ENCODE results near the gene TSC1. TPM values are rescaled to one million over a fixed set of nuclear protein-coding genes. Genes with fewer than 3 reads are reported as not detected.

The TSC1 gene
- total and polyA plus RNA-seq, 2 experiments from 2014 or later: 19.5 to 47.8 TPM

DNA sequence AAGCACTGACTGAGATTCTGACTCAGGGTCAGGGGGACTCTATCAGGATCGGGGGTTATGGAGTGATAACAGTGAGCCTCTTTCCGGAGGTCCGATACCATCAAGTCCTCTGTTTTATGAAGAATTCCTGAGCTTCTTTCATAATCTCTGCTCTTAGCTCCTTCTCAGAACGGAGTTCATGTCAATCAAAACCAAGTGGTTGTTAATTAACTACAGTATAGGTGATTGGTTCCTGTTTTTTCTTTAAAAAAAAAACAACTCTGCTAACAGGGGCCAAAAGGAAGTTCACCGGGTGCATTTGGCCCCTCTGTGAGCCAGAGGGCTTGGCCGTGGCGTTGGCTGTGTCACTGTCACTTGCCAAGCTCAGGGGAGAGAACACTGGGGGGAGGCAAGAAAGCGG, 38.0 kb upstream of the TSC1 start:
- Histone ChIP-seq H3K79me2 (no peaks in the 10 kb centered on the region), H3K27ac (peak overlapping the region; percentile 17), H3K4me3 (no peak overlapping the region), H3K4me2 (peak overlapping the region; percentile 31), H3K36me3 (replicated peaks; ENCODE audit: insufficient read depth, low read depth) (no peaks in the 10 kb centered on the region), H3K9me3 (ENCODE audit: low read depth) (no peaks in the 10 kb centered on the region), H3K9me2 (replicated peaks; ENCODE audit: insufficient read depth) (no peaks in the 10 kb centered on the region), H2AFZ (no peak overlapping the region), H4K20me1 (ENCODE audit: insufficient read depth, poor library complexity, severe bottlenecking) (no peaks in the 10 kb centered on the region), H3K27me3 (peaks cover 16% of the 10 kb centered on the region), H3K4me1 (ENCODE audit: insufficient read depth) (peaks cover 17% of the 10 kb centered on the region)
- DNase-seq (ENCODE audit: low spot score): no peak
- 74% methylated on average over 8 of the region's 8 CpGs for WGBS (ENCODE audit: low lambda C conversion rate, missing lambda C conversion rate)
- TF ChIP-seq EZH2phosphoT487 (IDR thresholded peaks at IDR 0.05; ENCODE audit: low read depth, severe bottlenecking, unreplicated experiment): no peak
- no peak for TF ChIP-seq CTCF (IDR thresholded peaks at IDR 0.05; ENCODE audit: poor library complexity)
- TF ChIP-seq EZH2 (IDR thresholded peaks at IDR 0.05; ENCODE audit: borderline replicate concordance): no peak

- H3K79me2 ChIP-seq: no peaks in the 10 kb centered on the region
- TF ChIP-seq CTCF (IDR thresholded peaks at IDR 0.05; ENCODE audit: poor library complexity): no peak
- TF ChIP-seq EZH2 (IDR thresholded peaks at IDR 0.05; ENCODE audit: borderline replicate concordance): no peak
- TF ChIP-seq EZH2phosphoT487 (IDR thresholded peaks at IDR 0.05; ENCODE audit: low read depth, severe bottlenecking, unreplicated experiment): no peak
- no peak overlapping the region for H3K27ac ChIP-seq
- H3K9me3 ChIP-seq (ENCODE audit: low read depth): no peaks in the 10 kb centered on the region
- peaks cover 27% of the 10 kb centered on the region for H3K27me3 ChIP-seq
- no peak for DNase-seq (ENCODE audit: low spot score)
- no peak overlapping the region for H3K4me3 ChIP-seq
- no peak overlapping the region for H2AFZ ChIP-seq
- 88% methylated on average over 5 of the region's 5 CpGs for WGBS (ENCODE audit: low lambda C conversion rate, missing lambda C conversion rate)
- H4K20me1 ChIP-seq (ENCODE audit: insufficient read depth, poor library complexity, severe bottlenecking): no peaks in the 10 kb centered on the region
- H3K36me3 ChIP-seq (replicated peaks; ENCODE audit: insufficient read depth, low read depth): no peaks in the 10 kb centered on the region
- H3K4me1 ChIP-seq (ENCODE audit: insufficient read depth): peaks cover 17% of the 10 kb centered on the region
- no peak overlapping the region for H3K4me2 ChIP-seq
- H3K9me2 ChIP-seq (replicated peaks; ENCODE audit: insufficient read depth): no peaks in the 10 kb centered on the region
Observed at GRCh38 chr9:132980157-132980556, 35.7 kb upstream of the TSC1 start.

GRCh38 chr9:132978451-132979131, 34.2 kb upstream of the TSC1 start, which contains the start of gene GFI1B:
TSS of gene GFI1B (plus strand) at chr9:132978694. CDS start at chr9:132986679, 7,985 bp downstream.
- Histone ChIP-seq H2AFZ (no peak within 1 kb of the TSS), H3K9me3 (ENCODE audit: low read depth) (no peaks in the 10 kb centered on the region), H4K20me1 (ENCODE audit: insufficient read depth, poor library complexity, severe bottlenecking) (no peaks in the 10 kb centered on the region), H3K27me3 (peaks cover 35% of the 10 kb centered on the region), H3K27ac (no peak within 1 kb of the TSS), H3K4me1 (ENCODE audit: insufficient read depth) (peaks cover 17% of the 10 kb centered on the region), H3K79me2 (no peaks in the 10 kb centered on the region), H3K4me3 (no peak within 1 kb of the TSS), H3K9me2 (replicated peaks; ENCODE audit: insufficient read depth) (no peaks in the 10 kb centered on the region), H3K4me2 (peak within 1 kb of the TSS; percentile 14), H3K36me3 (replicated peaks; ENCODE audit: insufficient read depth, low read depth) (no peaks in the 10 kb centered on the region)
- WGBS (ENCODE audit: low lambda C conversion rate, missing lambda C conversion rate): 31% methylated on average over 26 of the region's 26 CpGs
- peak; percentile 38 for DNase-seq (ENCODE audit: low spot score)
- TF ChIP-seq EZH2phosphoT487 (IDR thresholded peaks at IDR 0.05; ENCODE audit: low read depth, severe bottlenecking, unreplicated experiment) (no peak), EZH2 (IDR thresholded peaks at IDR 0.05; ENCODE audit: borderline replicate concordance) (no peak), CTCF (IDR thresholded peaks at IDR 0.05; ENCODE audit: poor library complexity) (no peak)
